HG02798 (cell line): ENCODE results near the gene CABP4.
"Not testable (repeated sequence)": the region's sequence is repeated elsewhere in the genome, so short reads cannot be mapped to it uniquely, and the experiment has no call there.

Experiments used
- ATAC-seq: cut with Tn5 transposase; IDR thresholded peaks from one replicate; pipeline ENCODE4 v1.9.1; 2021; ENCODE audit warnings: mild to moderate bottlenecking; ENCODE audit not compliant: unreplicated experiment, poor library complexity

CABP4 gene

GRCh38 chr11:67418476-67419281 lies 36.5 kb upstream of the CABP4 start:
- no peak for ATAC-seq

- ATAC-seq, result no peak
These were observed 35.7 kb upstream of the CABP4 start for GRCh38 chr11:67419325-67420049.

DNA sequence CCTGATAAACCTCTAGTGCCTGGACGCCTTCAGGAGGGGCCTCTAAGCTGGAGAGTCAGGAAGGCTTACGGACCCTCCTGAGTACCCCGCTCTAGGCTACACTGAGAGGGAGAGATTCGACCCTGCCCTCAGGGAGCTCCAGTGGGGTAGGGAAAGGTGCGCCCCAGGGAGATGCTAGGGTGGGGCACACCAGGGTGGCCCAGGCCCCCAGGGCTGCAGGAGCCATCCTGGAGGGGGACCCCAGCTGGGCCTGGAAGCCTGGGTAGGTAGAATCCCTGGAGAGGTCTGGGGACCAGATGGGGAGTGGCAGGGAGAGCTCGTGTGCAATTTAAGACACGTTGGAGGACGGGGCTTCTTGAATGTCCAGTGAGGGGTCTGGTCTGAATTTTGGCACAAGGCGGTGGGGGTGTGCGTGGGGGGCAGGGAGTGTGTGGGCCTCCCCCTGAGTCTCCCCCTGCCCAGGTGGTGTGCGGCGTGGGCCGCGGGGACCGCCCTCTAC lies 35.0 kb upstream of the CABP4 start:
- no peak for ATAC-seq

DNA sequence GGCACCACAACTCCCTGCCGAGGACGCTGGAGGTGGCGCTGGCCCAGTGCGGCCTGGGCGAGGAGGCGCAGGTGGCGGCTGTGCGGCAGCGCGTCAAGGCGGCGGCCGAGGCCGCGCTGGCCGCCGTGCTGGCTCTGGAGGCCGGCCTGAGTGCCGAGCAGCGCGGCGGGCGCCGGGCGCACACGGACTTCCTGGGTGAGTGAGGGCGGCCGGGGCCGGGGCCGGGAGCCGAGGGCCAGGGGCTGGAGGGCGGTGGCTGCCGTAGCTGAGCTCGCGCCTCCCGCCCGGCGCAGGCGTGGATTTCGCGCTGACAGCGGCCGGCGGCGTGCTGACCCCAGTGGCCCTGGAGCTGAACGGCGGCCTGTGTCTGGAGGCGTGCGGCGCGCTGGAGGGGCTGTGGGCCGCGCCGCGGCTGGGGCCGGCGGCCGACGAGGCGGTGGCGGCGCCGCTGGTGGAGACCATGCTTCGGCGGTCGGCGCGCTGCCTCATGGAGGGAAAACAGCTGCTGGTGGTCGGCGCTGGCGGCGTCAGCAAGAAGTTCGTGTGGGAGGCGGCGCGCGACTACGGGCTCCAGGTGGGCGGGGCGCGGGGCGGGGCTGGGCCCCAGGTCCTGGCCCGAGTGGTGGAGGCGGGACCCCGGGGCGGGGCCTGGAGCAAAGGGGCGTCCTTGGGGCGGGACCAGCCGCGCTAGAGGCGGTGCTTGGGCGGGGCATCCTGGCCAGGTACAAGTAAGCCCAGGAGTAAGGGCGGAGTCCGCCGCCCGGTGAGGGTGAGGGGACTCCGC lies 34.3 kb upstream of the CABP4 start:
- ATAC-seq, result peak; percentile 90

- ATAC-seq, result no peak
These were observed 33.6 kb upstream of the CABP4 start for GRCh38 chr11:67421430-67422031.

DNA sequence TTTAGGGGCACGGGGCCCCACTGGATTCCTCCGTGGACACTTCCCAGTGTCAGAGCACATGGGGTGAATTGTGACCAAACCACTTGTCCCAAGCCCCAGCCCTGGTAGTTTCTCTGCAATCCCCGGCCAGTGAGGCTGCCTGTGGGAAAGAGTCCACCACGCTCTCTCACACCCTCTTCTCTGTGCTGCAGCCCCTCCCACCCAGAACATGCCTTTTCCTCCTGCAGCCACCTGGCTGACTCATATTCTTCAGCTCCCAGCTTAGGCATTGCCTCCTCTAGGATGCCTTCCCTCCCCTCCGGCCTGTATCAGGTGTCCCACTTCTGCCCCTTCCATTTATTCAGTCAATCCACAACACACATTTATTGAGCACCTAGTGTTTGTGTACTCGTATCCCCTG lies 32.3 kb upstream of the CABP4 start:
- ATAC-seq, result no peak

DNA sequence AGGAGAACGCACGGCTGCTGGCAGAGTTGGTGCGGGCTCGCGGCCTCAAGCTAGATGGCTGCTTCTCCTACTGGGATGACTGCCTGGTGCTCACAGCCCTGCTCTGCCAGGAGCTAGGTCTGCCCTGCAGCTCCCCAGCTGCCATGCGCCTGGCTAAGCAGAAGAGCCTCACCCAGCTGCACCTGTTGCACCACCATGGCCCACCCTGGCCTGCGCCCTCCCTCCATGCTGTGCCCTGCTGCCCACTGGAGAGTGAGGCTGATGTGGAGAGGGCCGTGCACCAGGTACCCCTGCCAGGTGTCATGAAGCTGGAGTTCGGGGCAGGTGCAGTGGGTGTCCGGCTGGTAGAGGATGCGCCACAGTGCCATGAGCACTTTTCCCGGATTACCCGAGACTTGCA lies 31.7 kb upstream of the CABP4 start:
- ATAC-seq, result no peak

DNA sequence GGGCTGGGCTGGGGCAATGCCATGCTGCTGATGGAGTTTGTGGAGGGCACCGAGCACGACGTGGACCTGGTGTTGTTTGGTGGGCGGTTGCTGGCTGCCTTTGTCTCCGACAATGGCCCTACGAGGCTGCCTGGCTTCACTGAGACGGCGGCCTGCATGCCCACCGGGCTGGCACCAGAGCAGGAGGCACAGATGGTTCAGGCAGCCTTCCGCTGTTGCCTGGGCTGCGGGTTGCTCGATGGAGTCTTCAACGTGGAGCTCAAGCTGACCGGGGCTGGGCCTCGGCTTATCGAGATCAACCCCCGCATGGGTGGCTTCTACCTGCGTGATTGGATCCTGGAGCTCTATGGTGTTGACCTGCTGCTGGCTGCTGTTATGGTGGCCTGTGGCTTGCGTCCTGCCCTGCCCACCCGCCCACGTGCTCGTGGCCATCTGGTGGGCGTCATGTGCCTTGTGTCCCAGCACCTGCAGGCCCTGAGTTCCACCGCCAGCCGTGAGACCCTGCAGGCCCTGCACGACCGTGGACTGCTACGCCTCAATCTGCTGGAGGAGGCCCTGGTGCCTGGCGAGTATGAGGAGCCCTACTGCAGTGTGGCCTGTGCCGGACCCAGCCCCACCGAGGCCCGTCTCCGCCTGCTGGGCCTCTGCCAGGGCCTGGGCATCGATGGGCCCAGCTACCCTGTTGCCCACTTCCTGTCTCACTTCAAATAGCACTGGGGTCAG lies 31.1 kb upstream of the CABP4 start:
- ATAC-seq, result no peak

DNA sequence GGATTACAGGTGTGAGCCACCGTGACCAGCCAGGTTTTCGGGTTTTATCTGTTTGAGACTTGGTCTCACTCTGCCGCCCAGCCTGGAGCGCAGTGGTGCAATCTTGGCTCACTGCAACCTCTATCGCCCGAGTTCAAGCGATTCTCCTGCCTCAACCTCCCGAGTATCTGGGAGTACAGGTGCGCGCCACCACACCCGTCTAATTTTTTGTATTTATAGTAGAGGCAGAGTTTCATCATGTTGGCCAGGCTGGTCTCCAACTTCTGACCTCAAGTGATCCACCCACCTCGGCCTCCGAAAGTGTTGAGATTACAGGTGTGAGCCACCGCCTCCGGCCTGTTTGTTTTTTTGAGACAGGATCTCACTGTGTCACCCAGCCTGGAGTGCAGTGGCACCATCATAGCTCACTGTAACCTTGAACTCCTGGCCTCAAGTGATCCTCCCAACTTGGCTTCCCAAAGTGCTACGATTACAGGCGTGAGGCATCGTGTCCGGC lies 27.7 kb upstream of the CABP4 start:
- not testable (repeated sequence) for ATAC-seq

- ATAC-seq, result peak; percentile 91
These were observed 26.8 kb upstream of the CABP4 start, which contains the start of gene RPS6KB2 for GRCh38 chr11:67428052-67429001. Gene RPS6KB2, plus strand, starts transcription at chr11:67428494. Its CDS starts 52 bp downstream, at chr11:67428546.

DNA sequence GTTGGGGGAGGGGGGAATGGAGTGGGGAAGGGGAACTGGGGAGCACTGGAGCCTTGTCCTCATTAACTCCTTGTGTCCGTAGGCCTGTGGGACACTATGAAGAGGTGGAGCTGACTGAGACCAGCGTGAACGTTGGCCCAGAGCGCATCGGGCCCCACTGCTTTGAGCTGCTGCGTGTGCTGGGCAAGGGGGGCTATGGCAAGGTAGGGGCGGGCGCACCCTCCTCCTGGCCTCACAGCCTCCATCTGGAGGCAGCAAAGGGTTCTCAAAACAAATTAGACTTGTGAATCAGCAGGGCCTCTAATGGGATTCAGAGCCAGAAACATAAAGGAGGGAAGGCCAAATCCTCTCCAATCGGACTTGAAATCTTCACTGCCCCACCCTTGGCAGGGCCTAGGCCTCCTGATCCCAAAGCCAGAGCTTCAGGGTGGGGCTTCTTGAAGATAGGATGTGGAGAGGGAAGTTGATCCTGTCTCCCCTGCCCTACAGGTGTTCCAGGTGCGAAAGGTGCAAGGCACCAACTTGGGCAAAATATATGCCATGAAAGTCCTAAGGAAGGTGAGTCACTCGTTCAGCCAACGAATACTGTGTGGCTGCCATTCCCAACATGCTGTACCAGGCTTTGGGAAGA lies 26.0 kb upstream of the CABP4 start:
- no peak for ATAC-seq

GRCh38 chr11:67429722-67430121 lies 25.4 kb upstream of the CABP4 start:
- no peak for ATAC-seq

GRCh38 chr11:67431346-67432249 lies 23.6 kb upstream of the CABP4 start:
- no peak for ATAC-seq

- ATAC-seq, result no peak
These were observed 22.4 kb upstream of the CABP4 start for GRCh38 chr11:67432655-67433349.

- no peak for ATAC-seq
These were observed 21.4 kb upstream of the CABP4 start for GRCh38 chr11:67433536-67434394.
